Stimulated activated CD4-positive, alpha-beta T cell treated with anti-CD3 and anti-CD28 coated beads, Interleukin-15, amount 100 ng/mL, for 24 hours (primary cell): Measurements from ENCODE around the gene SERPINE2.
A peak's percentile ranks its signal among the peaks of the same experiment; 100 is the strongest.

ENCODE experiments used
- DNase-seq: peaks from one replicate; pipeline ENCODE4 v3.0.0-alpha.2; 2020

Gene SERPINE2

GRCh38 chr2:223936862-223937326, 102.2 kb downstream of the SERPINE2 start:
- DNase-seq, result no peak

GRCh38 chr2:223935459-223936125, 103.5 kb downstream of the SERPINE2 start:
- no peak for DNase-seq

DNA sequence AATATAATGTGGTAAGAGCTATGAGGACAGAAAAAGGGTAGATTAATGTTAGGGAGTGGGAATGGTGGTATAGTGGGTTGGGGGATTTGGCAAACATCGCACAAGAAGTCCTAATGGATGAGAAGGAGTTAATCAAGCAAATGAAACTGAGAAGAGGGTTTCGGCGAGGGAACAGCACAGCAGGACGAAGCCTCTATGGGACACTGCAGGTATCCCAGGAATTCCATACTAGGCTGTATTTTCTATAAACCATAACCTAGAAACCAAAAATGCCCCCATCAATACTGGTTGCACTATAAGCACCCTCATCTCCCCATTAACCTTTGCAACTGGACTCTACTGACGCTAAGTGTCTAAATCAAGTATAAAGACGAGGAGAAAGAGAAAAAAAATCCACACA, 104.2 kb downstream of the SERPINE2 start:
- no peak for DNase-seq

DNA sequence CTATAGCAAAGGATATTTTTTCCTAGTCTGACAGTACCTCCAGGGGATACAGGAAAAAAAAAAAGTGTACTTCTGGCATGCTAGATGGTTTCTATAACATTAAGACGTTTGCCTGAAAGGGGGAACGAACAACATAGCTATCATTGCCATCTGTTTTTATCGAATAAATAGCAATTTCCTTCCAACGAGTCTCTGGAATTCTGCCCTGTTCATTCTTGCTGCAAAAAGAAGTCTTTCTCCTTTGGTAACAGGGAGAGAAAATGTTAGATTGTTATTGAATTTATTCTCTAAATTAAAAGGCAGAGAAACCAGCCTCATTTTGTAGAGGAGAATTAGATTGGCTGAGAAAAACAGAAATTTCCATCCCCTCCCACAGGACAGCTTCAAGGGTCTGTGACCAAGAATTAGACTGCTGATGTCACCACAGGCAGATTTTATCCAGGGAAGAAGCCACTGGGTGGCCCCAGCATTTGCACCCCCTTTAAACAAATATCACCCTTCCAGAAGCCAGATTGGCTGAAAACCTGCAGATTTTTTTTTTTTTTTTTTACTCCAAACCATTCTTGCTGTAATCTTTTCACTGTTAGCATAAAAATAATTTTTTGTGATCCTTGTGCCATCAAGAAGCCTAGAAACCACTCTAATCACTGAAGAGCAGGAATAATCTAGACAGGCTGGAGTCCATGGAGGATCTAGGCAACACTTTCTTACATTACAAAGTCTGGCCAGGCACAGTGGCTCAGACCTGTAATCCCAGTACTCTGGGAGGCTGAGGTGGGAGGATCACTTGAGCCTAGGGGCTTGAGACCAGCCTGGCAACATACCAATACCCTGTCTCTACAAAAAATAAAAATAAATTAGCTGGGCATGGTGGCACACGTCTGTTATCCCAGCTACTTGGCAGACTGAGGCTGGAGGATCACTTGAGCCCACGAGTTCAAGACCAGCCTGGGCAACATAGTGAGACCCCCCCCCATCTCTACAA, 106.0 kb downstream of the SERPINE2 start:
- DNase-seq, result no peak

DNA sequence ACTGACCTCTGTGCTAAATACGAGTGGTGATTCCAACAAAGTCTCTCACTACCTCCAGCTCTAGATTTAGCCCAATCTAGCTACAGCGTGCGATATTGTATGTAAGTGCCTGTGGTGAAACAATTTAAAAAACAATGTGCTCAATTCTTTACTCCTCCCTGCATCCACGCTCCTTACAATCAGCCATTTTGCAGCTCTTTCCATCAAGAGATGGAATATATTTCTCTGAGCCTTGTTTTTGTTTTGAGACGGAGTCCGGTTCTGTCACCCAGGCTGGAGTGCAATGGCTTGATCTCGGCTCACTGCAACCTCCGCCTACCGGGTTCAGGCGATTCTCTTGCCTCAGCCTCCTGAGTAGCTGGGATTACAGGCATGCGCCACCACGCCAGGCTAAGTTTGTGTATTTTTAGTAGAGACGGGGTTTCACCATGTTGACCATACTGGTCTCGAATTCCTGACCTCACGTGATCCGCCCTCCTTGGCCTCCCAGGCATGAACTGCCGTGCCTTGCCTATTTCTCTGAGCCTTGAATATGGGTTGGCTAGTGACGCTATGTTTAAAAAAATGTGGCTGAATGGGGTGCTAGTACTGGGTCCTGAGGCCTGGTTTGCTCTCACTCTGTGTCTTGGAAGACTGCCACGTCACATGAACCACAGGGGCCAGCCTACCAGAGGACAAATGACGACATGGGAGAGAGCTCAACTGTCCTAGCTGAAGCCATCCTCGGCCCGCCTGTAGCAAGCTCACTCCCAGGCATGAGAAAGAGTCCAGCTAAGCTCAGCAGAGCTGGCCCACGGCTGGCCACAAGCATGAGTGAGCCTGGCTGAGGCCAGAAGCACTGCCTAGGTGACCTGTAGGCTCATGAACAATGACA, 108.7 kb downstream of the SERPINE2 start:
- no peak for DNase-seq

GRCh38 chr2:223929571-223930102, 109.4 kb downstream of the SERPINE2 start:
- DNase-seq, result peak; percentile 29

- DNase-seq, result no peak
Measured at GRCh38 chr2:223928113-223929006, 110.7 kb downstream of the SERPINE2 start.

DNA sequence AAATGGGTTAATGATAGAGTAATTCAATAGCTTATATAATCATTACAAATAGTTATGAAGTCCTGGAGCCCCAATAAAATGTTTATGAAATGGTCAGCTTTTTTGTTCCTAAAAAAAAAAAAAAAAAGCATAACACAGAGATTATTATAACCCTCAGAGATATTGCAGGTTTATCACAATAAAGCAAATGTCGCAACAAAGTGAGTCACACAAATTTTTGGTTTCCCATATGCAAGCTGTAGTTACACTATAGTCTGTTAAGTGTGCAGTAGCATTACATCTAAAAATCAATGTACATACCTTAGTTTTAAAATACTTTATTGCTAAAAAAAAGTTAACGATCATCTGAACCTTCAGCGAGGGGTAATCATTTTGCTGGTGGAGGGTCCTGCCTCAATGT, 114.0 kb downstream of the SERPINE2 start:
- DNase-seq, result no peak
